HG03045 (cell line): ENCODE data around the gene RAD51B.

Experiments
- ATAC-seq: cut with Tn5 transposase; IDR thresholded peaks from one replicate; pipeline ENCODE4 v1.9.1; 2021; ENCODE audit warnings: mild to moderate bottlenecking, moderate library complexity; ENCODE audit not compliant: unreplicated experiment

RAD51B gene

DNA sequence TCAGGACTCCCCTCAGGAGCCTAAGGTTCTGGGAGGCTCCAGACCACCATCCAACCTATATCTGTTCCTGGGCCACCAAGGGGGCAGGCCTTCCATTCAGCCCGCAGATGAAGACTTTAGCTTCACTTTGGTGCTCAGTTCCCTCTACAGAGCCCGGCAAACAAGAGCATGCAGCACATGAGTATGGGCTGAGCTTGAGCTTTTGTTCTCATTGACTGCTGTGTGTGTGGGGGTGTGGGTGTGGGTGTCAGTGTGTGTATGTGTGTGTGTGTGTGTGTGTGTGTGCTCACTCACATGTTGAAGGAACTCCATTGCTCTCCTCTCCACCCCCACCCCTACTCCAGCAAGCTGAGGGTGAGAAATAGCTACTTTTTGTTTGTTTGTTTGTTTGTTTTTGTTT lies 754.1 kb downstream of the RAD51B start:
- no peak for ATAC-seq

DNA sequence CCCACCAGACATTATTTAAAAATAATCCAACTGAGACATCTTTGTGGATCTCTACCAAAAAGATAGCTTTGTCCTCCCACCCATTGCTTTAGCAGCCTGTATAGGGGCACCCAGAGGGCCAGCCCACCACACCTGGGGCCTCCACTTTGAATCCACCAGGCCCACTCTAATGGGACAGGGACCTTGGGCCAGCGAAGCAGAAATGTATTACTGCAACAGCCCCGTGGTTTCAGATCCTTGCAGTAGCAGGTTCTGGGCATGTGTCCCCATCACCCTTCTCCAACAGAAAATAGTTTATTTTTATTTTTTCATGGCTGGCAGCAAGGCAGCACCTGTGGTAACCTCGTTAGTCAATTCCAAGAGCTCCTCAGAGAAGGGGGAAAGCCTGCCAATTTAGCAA lies 754.9 kb downstream of the RAD51B start:
- no peak for ATAC-seq

DNA sequence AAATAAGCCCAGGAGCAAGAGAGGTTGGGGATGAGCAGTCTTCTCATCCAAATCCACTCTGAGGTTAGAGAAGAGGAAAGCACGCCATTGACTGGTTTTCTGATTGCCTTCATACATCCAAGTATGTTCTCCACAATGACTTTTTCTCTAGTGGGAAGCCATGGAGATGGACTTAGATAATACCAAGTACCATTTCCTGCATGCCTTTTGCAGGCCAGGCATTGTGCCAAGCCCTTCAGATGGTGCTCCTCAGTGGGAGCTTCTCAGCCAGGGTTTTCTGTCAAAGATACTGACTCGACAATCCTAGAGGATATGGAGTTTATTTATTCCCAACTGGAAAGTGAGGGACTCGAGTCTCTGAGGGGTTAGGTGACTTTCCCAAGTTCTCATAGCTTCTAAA lies 755.3 kb downstream of the RAD51B start:
- ATAC-seq: no peak

DNA sequence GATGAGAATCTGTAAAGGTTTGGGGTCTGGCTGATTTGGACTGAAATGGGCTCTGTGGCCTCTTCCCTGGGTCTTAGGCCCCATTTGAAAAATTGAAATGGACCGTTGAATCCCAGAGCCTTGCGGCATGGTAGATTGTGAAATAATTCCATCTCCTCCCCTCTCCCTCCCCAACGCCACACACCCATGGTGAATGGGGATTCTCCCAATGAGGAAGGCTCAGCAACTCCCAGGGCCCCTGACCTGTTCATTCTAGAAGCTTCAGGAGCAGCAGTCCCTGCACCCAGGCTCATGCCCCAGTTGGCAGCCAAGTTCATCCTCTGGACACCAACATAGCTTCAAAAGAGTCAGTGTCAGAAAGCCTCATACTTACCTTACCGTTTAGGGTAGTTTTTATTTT lies 755.8 kb downstream of the RAD51B start:
- no peak for ATAC-seq

DNA sequence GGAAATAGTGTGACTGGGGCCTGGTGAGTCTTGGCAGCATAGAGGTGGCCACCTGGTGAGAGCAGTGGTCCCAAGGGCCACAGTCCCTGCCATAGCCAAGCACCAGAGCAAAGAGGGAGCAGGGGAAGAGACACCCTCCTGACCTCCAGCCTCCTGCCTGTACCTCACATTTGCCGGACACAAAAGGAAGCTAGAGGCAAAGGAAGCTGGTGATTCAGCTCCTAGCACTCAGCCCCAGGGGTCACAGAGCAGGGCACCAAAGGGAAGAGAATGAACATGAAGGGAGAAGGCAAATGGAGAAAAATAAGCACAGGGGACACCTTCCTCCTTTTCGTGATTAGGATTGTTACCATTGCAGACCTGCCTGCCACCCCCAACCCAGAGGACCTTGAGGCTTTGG lies 756.5 kb downstream of the RAD51B start:
- ATAC-seq: no peak

DNA sequence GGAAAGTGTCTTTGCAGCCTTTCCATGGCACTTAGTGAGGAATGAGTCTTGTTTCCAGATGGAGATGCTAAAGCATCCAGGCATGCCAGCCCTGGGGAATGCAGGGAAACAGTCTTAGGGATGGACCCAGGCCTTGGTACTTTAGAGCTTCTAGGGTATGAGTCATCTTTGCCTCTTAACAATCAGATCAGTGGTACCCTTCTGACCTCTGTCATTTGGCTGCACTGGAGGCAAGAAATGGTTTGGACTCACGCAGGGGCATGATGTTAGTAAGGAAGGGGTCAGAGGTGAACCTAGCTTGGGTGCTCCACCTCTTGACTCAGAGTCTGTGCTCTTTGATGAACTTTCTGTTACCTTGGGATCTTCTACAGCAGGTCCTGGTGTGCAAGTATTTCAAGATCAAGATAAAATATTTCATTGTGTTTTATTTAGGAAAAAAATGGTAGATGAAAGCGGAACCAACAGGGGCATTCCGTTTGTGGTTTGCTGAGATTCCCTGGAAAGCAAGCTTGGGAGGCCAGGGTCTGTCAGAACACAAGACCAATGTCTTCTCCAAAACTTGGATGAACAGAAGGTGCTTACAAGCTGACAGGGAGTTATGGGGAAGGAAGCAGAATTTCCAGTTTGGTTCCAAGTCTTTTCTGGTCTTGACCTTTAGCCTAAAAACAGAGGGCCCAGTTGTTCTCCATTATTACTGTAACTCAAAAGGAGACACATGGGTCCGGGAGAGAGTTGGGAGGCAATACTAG lies 757.1 kb downstream of the RAD51B start:
- no peak for ATAC-seq

DNA sequence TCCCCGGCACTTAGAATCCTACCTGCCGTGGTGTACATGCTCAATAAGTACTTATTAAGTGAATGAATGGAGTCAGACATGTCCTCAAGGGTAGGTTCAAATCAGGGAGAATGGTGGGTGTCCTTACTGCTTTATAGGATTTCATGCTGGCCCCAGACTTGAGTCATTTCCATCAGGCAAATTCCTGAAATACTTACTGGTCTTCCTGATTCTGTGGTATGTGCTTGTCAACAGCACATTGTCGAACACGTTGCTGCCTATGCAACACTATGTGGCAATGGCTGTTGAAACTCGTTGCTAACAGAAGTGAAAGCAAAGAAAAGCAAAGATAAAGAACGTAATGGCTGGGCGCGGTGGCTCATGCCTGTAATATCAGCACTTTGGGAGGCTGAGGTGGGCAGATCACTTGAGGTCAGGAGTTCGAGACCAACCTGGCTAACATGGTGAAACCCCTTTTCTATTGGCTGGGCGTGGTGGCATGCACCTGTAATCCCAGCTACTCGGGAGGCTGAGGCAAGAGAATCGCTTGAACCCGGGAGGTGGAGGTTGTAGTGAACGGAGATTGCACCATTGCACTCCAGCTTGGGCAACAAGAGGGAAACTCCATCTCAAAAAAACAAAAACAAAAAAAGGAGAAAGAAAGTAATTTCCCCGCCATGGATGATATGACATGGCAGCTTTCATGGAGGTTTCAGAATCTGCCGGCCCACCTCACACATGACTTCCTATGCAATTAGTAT lies 758.4 kb downstream of the RAD51B start:
- no peak for ATAC-seq

DNA sequence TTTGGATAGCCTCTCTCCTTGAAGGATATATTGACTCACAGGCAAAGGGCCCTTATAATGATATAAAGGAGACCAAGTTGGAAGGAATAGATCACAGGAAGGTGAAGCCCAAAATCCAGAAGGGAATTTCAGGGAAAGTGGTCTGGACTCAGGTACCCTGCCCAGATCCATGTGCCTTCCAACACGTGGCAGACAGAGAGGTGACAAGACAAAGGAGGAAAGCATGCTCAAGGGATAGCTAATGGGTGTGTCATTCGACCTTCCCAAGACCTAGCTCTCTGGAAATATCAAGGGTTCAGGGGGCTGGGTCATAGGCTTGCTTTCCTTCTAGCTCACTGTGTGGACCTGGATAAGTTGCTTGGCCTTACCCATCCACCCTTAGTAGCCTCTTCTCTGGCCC lies 759.0 kb downstream of the RAD51B start:
- no peak for ATAC-seq

DNA sequence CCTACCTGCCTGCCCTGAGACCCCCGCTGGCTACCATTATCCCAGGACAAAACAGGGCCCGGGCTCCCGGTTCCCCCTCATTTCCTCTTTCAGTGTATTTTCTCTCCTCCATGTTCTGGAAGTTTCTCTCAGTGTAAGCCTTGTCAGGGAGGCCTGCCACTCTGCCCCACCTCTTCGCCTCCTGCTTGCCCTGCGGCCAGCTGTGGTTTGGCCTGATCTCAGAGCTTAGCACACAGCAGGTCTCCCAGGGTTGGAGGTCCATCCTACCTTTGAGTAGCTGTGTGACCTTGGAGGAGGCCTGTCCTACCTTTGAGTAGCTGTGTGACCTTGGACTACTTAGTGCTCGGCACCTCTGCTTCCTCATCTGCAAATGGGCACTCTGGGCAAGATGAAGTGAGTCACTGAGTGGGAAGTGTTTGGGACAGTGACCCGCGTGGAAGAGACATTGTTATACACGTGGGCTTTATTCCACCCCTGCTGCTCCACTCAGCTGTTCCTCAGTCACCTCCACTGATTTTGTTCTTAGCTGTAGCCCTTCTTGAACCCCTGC lies 760.6 kb downstream of the RAD51B start:
- no peak for ATAC-seq

DNA sequence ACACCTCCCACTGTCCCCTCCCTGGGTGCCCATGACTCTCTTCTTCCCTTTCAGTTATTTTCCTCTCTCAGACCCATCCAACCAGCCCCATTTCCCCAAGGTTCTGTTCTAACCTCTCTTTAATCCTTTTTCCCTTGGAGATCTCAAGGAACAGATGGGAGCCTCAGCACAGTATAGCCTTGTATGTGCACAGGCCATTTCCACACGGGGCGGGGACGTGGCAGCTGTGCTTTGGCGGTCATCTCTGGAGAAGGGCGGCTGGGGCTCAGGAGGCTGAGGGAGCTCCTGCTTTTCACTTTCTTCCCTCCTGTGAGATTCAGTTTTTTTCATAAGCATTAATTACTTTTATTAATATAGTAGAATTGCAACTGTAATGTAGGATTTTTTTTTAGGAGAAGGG lies 761.1 kb downstream of the RAD51B start:
- no peak for ATAC-seq

DNA sequence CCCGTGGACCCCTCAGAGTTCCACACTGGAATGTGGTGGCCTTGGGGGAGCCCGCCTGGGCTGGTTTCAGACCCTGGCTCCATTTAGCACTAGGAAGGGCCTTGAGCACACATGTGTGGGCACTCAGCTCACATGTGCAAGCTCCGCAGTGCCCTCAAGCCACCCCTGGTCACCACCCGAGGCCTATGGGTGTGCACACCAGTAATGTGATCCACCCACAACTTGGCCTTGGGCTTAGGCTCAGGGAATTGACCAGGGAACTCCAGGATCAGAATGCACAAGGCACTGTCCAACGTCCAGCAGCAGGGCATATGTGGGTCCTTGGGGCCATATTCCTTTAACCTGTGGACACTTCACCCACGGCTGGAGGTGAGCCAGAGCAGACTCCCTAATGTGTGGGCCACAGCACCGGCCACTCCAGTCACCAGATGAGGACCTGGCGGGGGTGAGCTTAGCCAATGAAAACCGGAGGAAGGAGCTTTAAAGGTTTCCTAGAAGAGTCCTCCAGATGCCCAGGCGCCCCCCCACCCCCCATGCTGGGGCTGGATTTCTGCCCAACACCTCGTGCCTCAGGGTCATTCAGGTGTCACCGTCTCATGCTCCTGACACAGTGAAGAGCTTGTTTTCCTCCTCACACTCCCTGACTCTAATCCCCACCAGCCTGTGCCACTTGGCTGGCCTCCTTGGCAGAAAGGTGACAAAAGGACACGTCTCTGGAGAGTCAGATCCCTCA lies 764.1 kb downstream of the RAD51B start:
- no peak for ATAC-seq

DNA sequence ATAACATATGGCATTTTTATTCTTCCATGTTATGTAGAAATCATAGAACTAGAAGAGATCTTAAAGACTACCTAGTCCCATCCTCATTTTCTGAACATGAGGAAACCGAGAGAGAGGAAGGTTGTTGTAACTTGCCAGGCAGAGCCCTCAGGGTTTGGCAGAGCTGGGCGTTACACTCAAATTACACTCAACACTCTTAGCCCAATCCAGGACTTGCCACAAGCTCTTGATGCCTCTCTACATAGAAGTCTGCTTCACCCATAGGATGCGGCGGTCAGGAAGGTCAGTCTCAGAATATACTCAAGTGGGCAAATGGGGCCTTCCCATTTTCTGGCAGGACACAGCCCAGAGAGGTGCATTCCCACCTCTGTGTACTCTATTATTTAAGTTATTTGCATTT lies 765.2 kb downstream of the RAD51B start:
- no peak for ATAC-seq

DNA sequence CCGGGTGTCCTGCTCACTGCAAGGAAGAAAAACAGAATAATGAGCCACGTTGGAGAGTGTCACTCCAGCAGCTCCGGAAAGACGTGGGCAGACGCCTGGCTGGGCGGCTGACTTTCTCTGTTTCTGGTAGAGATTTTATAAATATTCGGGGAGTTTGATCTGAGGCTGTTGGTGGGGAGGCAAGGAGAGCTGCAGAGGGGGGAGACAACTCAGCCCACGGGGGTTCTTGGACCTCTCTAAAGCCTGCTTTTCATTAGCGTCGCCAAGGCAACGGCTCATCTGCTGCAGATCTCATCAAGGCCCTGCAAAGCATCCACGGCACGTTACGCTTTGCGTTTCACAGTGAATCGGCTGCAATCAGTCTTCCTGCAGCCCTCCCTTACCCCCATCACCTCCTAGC lies 766.1 kb downstream of the RAD51B start:
- ATAC-seq: no peak

DNA sequence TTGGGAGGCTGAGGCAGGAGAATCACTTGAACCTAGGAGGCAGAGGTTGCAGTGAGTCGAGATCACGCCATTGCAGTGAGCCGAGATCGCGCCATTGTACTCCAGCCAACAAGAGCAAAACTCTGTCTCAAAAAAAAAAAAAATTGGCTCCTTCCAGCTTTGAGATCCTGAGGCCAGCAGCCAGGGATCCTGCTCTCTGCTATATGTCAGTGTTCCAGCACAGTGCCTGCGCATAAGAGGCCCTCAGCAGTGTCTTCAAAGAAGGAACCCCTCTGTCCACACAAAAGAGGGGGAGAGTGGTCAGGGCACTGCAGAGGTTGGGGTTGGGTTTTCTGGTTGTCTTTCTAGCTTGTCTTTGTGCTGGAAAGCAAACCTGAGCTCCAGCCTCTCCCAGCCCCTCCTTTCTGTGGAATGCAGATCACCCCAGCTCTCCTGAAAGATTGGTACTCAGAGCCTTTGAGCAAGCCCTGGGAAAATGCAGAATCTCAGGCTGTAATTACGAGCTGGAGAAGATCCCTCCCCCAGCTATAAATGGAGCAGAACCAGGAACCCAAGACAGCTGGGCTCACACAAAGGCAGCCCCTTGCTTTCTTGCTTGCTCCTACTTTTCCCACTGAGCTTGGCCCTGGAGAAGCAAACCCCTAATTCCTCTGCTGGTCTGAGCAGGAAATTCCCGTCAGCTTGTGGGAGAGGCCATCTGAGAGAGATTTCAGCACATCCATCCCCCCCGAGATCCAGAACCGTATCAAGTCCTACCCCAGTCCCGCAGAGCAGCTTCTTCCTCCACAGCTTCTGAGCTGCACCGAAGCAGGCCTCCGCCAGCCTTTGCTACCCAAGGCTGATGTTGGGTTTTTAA lies 767.5 kb downstream of the RAD51B start:
- ATAC-seq: no peak

DNA sequence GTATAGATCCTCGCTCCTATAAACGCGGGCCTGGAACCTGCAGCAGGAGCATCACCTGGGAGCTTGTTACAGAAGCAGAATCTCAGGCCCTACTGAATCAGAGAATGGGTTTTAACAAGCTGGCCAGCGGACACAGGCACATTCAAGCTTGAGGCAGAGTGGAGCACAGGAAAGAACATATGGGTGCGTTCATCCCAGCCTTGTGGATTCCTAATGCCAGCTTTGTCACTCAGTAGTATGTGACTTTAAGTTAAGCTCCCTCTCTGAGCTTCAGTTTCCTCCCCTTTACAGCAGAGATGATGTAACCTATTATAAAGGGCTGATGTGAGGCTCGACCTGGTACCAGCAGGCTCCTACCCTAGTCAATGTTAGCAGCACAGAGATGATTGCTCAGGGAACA lies 768.4 kb downstream of the RAD51B start:
- ATAC-seq: no peak

DNA sequence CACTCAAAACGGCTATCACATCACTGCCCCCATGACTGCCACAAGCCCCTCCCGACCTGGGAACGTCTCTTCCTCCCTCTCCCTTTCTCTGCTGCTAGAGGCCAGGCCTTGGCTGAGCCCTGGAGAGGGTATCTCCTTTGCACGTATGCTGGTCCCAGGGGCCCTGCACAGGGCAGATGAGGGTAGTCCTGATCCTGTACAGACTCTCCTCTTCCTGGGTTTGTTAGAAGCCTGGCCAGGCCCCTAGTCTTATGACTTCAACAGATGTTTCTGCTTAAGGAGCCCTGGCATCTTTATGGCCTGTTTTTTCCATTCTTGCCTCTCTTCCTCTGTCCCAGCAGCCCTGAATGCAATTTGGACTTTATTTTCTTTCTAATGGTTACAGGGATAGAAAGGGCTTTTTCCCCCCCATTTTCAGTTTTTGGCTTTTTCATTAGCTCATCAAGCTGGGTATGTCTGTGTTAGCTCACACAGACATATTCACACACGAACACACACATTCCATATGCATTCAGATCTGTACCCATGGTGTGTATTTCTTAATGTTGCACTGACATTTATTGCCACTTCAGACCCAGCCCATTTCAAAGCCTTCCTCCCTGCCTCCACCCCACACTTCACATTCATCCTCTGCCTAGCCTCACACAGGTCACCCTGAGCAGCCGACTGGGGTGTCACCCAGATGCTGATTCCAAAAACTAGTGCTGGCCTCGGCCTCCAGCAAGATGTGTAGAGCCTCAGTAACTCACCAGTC lies 770.0 kb downstream of the RAD51B start:
- ATAC-seq: no peak

DNA sequence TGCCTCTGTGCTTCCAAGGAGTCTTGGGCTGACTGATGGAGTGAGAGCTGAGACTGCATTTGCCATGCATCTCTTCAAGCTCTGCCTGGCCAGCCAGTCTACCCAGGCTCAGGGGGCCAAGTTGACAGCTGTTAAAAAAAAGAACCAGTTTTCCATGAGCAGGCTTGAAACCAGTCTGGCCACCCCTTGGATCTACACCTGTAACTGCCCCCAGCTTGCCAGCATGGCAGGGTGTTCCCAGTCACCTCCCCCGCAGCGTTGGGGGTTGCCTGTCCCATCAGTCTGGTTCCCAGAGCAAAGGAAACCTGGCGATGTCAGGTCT lies 770.6 kb downstream of the RAD51B start:
- ATAC-seq: no peak

DNA sequence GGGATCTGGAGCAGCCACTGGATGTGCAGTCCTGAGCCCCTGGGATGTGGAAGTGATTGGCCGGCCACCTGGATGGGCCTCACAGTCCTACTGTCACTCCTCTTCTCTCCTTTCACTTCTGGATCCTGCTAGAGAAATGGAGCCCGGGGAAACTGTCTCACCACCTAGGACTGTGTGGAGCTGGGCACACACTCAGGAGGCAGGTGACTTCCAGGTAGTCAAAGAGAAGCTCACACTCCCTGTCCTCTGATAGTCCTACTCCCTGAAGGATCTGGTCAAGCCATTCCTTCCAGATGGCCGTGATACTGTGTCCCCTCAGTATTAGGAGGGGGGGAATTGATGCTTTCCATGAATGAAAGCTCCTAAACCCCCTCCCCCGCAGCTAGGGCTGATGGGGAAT lies 772.2 kb downstream of the RAD51B start:
- no peak for ATAC-seq

DNA sequence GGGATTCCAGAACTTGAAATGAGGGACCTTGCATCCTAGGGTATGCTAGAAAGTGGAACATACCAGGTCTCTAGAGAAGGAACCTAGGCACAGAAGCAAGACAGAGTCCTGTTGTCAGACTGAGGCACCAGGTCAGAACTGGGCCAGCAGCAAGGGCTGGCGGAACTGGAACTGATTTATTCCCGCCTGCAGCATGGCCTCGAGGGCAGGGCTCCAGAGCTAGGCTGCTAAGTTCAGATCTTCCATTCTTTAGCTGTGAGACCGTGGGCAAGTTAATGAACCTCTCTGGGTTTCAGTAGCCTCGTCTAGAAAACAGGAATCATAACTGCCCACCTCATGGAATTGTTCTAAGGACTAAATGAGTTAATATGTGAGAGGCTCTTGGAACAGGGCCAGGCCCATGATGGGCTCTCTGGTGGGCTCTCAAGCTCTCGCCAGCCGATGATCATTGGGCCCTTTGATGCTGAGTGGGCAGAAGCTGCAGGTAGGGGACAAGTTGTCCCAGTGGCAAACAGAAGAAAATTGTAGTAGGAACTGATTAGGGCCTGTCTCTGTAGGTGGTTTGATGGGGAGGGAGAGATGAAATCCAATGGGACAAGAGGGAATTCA lies 773.5 kb downstream of the RAD51B start:
- no peak for ATAC-seq
